H1 (cell line): ENCODE measurements around the gene ARHGEF3. TPM values are rescaled to one million over a fixed set of nuclear protein-coding genes. Genes with fewer than 3 reads are reported as not detected.

Experiments used
- ASH2L ChIP-seq: fragments of 200-600, 300-600 bp; sonication (generic); IDR thresholded peaks from one replicate; pipeline ENCODE4 v1.7.1; 2017; ENCODE audit warnings: low read length
- CEBPB ChIP-seq: IDR thresholded peaks from 2 replicates; pipeline ENCODE4 v1.6.1; 2012; ENCODE audit warnings: low read depth, low read length
- CHD7 ChIP-seq: fragments of 300-600 bp; sonication (generic); IDR thresholded peaks from 2 replicates; pipeline ENCODE4 v1.7.1; 2012; ENCODE audit warnings: low read length, moderate library complexity, mild to moderate bottlenecking, inconsistent platforms; ENCODE audit not compliant: insufficient replicate concordance
- GTF2F1 ChIP-seq: IDR thresholded peaks from 2 replicates; pipeline ENCODE4 v1.6.1; 2012; ENCODE audit warnings: low read depth, low read length, improper control_type of control experiment, borderline replicate concordance
- JUN ChIP-seq: IDR thresholded peaks from 2 replicates; pipeline ENCODE4 v1.6.1; 2011; ENCODE audit warnings: low read depth, mild to moderate bottlenecking, improper control_type of control experiment, low read length
- NANOG ChIP-seq: IDR thresholded peaks from 2 replicates; pipeline ENCODE4 v1.6.1; 2011; ENCODE audit warnings: low read length, low read depth, mild to moderate bottlenecking, inconsistent platforms; ENCODE audit not compliant: insufficient read depth, poor library complexity, severe bottlenecking
- POLR2AphosphoS5 ChIP-seq: IDR thresholded peaks from 2 replicates; pipeline ENCODE4 v1.6.1; 2011; ENCODE audit warnings: low read depth, low read length
- RAD21 ChIP-seq, 2 experiments: IDR thresholded peaks in 1 of 2; conservative IDR thresholded peaks in 1 of 2; 2 replicates each; pipeline ENCODE4 v1.6.1; 2011; ENCODE audit warnings: low read depth in 2 of 2, low read length in 2 of 2, improper control_type of control experiment in 1 of 2, inconsistent platforms in 1 of 2, mild to moderate bottlenecking in 1 of 2, moderate library complexity in 1 of 2
- RBBP5 ChIP-seq: IDR thresholded peaks from 2 replicates; pipeline ENCODE4 v1.7.1; 2012; ENCODE audit warnings: low read depth, mild to moderate bottlenecking, inconsistent platforms, low read length, moderate library complexity, borderline replicate concordance
- RXRA ChIP-seq: IDR thresholded peaks from 2 replicates; pipeline ENCODE4 v1.6.1; 2011; ENCODE audit warnings: low read depth, mild to moderate bottlenecking, low read length, moderate library complexity; ENCODE audit not compliant: insufficient read depth
- polyA plus RNA-seq, 7 experiments: library from polyadenylated mRNA; depleted of rRNA in 3 of 7; stranded (reverse) in 5 of 7; unstranded in 2 of 7; fragments of >200 nt in 5 of 7; fragments of 200-250 nt in 2 of 7; gene quantifications; 1 replicate in 5 of 7; 2 replicates in 1 of 7; 4 replicates in 1 of 7; pipeline versions ENCODE4 v1.2.1 to v1.2.3, GENCODE V29; 2011 to 2013; ENCODE audit warnings: missing spikeins in 2 of 7, mixed read lengths in 2 of 7
- total RNA-seq: library from RNA; stranded (reverse); fragmentation: NEBNext Ultra II Directional; extraction: Animal tissue kit (Norgen Biotek cat#: 25700); gene quantifications from 2 replicates; pipeline ENCODE4 v1.2.1, GENCODE V29; 2021

Gene ARHGEF3
- total and polyA plus RNA-seq, 2 of the 8 experiments (the other 6 are each of a cell fraction or from before 2014, with no cell fraction given): 2.8 to 6.0 TPM

- no peak for TF ChIP-seq CHD7
- no peak for TF ChIP-seq POLR2AphosphoS5
- no peak for TF ChIP-seq ASH2L
- TF ChIP-seq GTF2F1: no peak
- TF ChIP-seq RAD21 (IDR thresholded peaks at IDR 0.05 in 1 of 2, conservative IDR thresholded peaks at IDR 0.05 in 1 of 2; ENCODE audit: low read depth in 2 of 2, low read length in 2 of 2): no peak
- no peak for TF ChIP-seq JUN
- TF ChIP-seq CEBPB: no peak
- TF ChIP-seq NANOG: no peak
- no peak for TF ChIP-seq RXRA
- TF ChIP-seq RBBP5: no peak
These were observed 11.5 kb downstream of the ARHGEF3 start (continued) for GRCh38 chr3:56790016-56790821.
